ENCODE results near the gene SRSF3. TPM values are rescaled to one million over a fixed set of nuclear protein-coding genes. Genes with fewer than 3 reads are reported as not detected.

The SRSF3 gene
- total RNA-seq, 1 donor from 2014 or later, result 297 TPM

DNA sequence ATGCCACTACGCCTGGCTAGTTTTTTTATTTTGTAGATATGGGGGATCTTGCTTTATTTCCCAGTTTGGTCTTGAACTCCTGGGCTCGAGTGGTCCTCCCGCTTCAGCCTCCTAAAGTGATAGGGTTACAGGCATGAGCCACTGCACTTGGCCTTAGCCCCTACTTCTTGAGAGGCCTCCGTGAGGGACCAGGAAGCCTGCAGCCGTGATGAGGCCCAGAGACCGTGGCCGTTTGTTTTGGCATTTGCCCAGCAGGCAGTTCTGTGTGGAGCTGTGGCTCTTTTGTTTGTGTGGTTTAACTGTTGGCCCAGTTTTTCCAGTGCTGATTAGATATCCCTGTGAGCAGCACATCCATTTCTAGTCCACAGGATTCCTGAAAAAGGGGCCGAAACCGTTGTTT, 39.8 kb downstream of the SRSF3 start:
- Histone ChIP-seq H3K4me2 (no peak overlapping the region), H3K4me1 (no peaks in the 10 kb centered on the region), H3K9me3 (ENCODE audit: low read depth) (no peaks in the 10 kb centered on the region), H3K27me3 (no peaks in the 10 kb centered on the region), H3F3A (ENCODE audit: low read depth) (peaks cover 6% of the 10 kb centered on the region), H3K27ac (no peak overlapping the region), H3K36me3 (no peaks in the 10 kb centered on the region), H2AFZ (replicated peaks) (no peak overlapping the region), H3K4me3 (no peak overlapping the region), H4K20me1 (ENCODE audit: low read depth) (no peaks in the 10 kb centered on the region), H3K9ac (no peak overlapping the region), H3K79me2 (ENCODE audit: low read depth) (no peaks in the 10 kb centered on the region)
- no peaks in the 10 kb centered on the region for H3K36me3 Mint-ChIP-seq
- H3K9me3 Mint-ChIP-seq, result no peaks in the 10 kb centered on the region
- TF ChIP-seq EZH2phosphoT487 (IDR thresholded peaks at IDR 0.05) (no peak), EZH2 (IDR thresholded peaks at IDR 0.05) (no peak)
- TF ChIP-seq, protein P1, sequence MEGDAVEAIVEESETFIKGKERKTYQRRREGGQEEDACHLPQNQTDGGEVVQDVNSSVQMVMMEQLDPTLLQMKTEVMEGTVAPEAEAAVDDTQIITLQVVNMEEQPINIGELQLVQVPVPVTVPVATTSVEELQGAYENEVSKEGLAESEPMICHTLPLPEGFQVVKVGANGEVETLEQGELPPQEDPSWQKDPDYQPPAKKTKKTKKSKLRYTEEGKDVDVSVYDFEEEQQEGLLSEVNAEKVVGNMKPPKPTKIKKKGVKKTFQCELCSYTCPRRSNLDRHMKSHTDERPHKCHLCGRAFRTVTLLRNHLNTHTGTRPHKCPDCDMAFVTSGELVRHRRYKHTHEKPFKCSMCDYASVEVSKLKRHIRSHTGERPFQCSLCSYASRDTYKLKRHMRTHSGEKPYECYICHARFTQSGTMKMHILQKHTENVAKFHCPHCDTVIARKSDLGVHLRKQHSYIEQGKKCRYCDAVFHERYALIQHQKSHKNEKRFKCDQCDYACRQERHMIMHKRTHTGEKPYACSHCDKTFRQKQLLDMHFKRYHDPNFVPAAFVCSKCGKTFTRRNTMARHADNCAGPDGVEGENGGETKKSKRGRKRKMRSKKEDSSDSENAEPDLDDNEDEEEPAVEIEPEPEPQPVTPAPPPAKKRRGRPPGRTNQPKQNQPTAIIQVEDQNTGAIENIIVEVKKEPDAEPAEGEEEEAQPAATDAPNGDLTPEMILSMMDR (IDR thresholded peaks at IDR 0.05), result no peak
- DNase-seq (ENCODE audit: low spot score), result no peak
- H3K4me1 Mint-ChIP-seq, result peaks cover 32% of the 10 kb centered on the region
- peaks cover 5% of the 10 kb centered on the region for H3K27me3 Mint-ChIP-seq (ENCODE audit: insufficient read depth, low read depth)
- H3K4me3 Mint-ChIP-seq, result no peak overlapping the region
- no peak overlapping the region for H3K27ac Mint-ChIP-seq

DNA sequence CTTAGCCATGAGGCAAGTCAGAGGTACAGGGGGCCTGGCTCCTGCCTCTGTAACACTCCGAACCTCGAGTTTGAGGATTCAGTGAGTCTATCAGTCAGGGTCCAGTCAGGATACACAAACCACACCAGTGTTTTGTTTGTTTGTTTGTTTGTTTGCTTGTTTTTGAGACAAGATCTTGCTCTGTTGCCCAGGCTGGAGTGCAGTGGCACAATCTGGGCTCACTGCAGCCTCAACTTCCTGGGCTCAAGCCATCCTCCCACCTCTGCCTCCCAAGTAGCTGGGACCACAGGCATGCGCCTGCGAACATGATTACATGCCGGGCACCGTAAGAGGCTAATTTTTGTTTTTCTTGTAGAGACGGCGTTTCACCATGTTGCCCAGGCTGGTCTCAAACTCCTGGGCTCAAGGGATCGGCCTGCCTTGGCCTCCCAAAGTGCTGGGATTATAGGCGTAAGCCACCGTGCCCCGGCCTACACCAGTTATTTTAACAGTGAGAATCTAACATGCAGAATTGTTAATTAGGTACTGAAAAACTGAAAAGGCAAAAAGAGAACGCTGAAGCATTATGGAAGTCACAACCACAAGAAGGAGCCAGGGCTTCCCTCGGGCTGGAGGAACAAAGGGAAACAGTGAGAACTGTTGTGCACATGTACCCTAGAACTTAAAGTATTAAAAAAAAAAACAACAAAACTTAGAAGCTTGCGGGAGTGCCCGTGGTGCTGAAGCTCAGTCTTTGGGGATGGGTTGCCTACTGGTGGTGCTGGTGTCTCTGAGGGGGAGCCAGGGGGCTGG, 40.4 kb downstream of the SRSF3 start:
- TF ChIP-seq EZH2 (IDR thresholded peaks at IDR 0.05), result no peak
- Histone ChIP-seq H3K9me3 (ENCODE audit: low read depth) (no peaks in the 10 kb centered on the region), H3F3A (ENCODE audit: low read depth) (peaks cover 6% of the 10 kb centered on the region), H3K27ac (no peak overlapping the region), H3K27me3 (no peaks in the 10 kb centered on the region), H2AFZ (replicated peaks) (peak overlapping the region; percentile 46), H3K36me3 (no peaks in the 10 kb centered on the region), H3K79me2 (ENCODE audit: low read depth) (no peaks in the 10 kb centered on the region), H3K9ac (no peak overlapping the region), H3K4me3 (no peak overlapping the region), H4K20me1 (ENCODE audit: low read depth) (no peaks in the 10 kb centered on the region), H3K4me2 (no peak overlapping the region), H3K4me1 (no peaks in the 10 kb centered on the region)
- peak overlapping the region; percentile 72 for H3K27ac Mint-ChIP-seq
- no peak overlapping the region for H3K4me3 Mint-ChIP-seq
- no peaks in the 10 kb centered on the region for H3K36me3 Mint-ChIP-seq
- DNase-seq (ENCODE audit: low spot score), result no peak
- no peaks in the 10 kb centered on the region for H3K9me3 Mint-ChIP-seq
- H3K4me1 Mint-ChIP-seq, result peaks cover 34% of the 10 kb centered on the region
- peaks cover 5% of the 10 kb centered on the region for H3K27me3 Mint-ChIP-seq (ENCODE audit: insufficient read depth, low read depth)

DNA sequence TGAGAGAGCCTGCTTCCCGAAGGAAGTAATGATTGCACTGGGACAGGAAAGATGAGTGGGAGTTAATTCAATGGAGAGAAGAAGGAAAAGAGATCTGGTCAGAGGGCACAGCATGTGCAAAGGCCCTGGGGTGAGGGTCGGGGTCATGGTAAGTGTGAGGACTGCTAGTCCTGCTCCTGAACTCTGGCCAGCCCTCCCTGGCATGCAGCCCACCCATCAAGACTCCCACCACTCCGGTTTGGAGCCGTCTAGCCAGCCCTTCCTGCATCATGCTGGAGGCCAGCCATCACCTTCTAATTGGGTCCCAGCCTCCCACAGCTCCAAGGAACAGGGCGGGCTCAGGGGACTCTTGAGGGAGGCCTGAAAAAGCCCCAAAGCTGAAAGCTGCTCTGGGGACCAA, 42.1 kb downstream of the SRSF3 start:
- no peaks in the 10 kb centered on the region for H3K9me3 Mint-ChIP-seq
- Histone ChIP-seq H3K79me2 (ENCODE audit: low read depth) (no peaks in the 10 kb centered on the region), H3K9me3 (ENCODE audit: low read depth) (no peaks in the 10 kb centered on the region), H2AFZ (replicated peaks) (no peak overlapping the region), H3K27me3 (no peaks in the 10 kb centered on the region), H3K36me3 (no peaks in the 10 kb centered on the region), H3K9ac (no peak overlapping the region), H3K4me1 (no peaks in the 10 kb centered on the region), H4K20me1 (ENCODE audit: low read depth) (no peaks in the 10 kb centered on the region), H3F3A (ENCODE audit: low read depth) (peaks cover 6% of the 10 kb centered on the region), H3K4me3 (no peak overlapping the region), H3K27ac (no peak overlapping the region), H3K4me2 (no peak overlapping the region)
- no peak for DNase-seq (ENCODE audit: low spot score)
- H3K27ac Mint-ChIP-seq, result no peak overlapping the region
- H3K4me3 Mint-ChIP-seq, result no peak overlapping the region
- peaks cover 36% of the 10 kb centered on the region for H3K4me1 Mint-ChIP-seq
- TF ChIP-seq EZH2 (IDR thresholded peaks at IDR 0.05) (no peak), EZH2phosphoT487 (IDR thresholded peaks at IDR 0.05) (no peak)
- TF ChIP-seq, protein P1 (IDR thresholded peaks at IDR 0.05), result no peak
- H3K36me3 Mint-ChIP-seq, result no peaks in the 10 kb centered on the region
- H3K27me3 Mint-ChIP-seq (ENCODE audit: insufficient read depth, low read depth), result peaks cover 5% of the 10 kb centered on the region

Data from neural progenitor cell (in vitro differentiated cells).